GM12878 (cell line): ENCODE measurements around the gene GLT8D1. TPM values are rescaled to one million over a fixed set of nuclear protein-coding genes. Genes with fewer than 3 reads are reported as not detected.

ENCODE experiments used
- ATAC-seq: fragments of 200-7000 bp; cut with Tn5 transposase; 3 replicates; pipeline ENCODE4 v1.9.1; 2020; ENCODE audit warnings: mild to moderate bottlenecking, moderate library complexity
- BruUV-seq: library from RNA; stranded (reverse); fragments of 400-500 nt; replicated peaks from 2 replicates; lab custom pipeline; 2021; lab: Mats Ljungman, UMichigan
- CTCF ChIA-PET: fragments of 300-600 bp; sonication (Branson Sonifier 250); formaldehyde crosslinking; extraction: SDS; loops from one replicate; lab custom pipeline; 2021; ENCODE audit warnings: inconsistent platforms; lab: Yijun Ruan, JAX
- POLR2A ChIA-PET: fragments of 350-600 bp; formaldehyde crosslinking; extraction: SDS; loops from one replicate; lab custom pipeline; 2021; ENCODE audit warnings: inconsistent platforms; lab: Charles Lee
- RAD21 ChIA-PET: fragments of 300-600 bp; sonication (Branson Sonifier 250); formaldehyde crosslinking; loops from one replicate; lab custom pipeline; 2023; ENCODE audit warnings: antibody characterized with exemption; ENCODE audit not compliant: unreplicated experiment; lab: Charles Lee
- SMC1A ChIA-PET: fragments of 300-600 bp; sonication (Branson Sonifier 250); formaldehyde crosslinking; loops from one replicate; lab custom pipeline; 2023; ENCODE audit not compliant: unreplicated experiment, uncharacterized antibody; lab: Charles Lee
- DNase-seq: peaks from one replicate; pipeline ENCODE4 v3.0.0-alpha.2; 2011; ENCODE audit warnings: low read depth, low spot score
- FAIRE-seq: peaks from 3 replicates; lab custom pipeline; 2011; peaks lifted over from hg19 to GRCh38; lab: Jason Lieb, UNC
- H2AFZ ChIP-seq: 2 replicates; pipeline ENCODE4 v1.6.0; 2011; ENCODE audit warnings: low read depth, low read length, control low read depth; ENCODE audit not compliant: control insufficient read depth
- H3K27ac ChIP-seq: 2 replicates; pipeline ENCODE4 v1.5.1; 2011; ENCODE audit warnings: control low read depth; ENCODE audit not compliant: control insufficient read depth, insufficient read depth
- H3K27me3 ChIP-seq, 2 experiments: replicated peaks in 1 of 2; 2 replicates each; pipeline versions ENCODE4 v1.6.0 to v1.6.1; 2011; ENCODE audit warnings: low read length in 1 of 2; ENCODE audit not compliant: control insufficient read depth in 2 of 2, insufficient read depth in 2 of 2
- H3K36me3 ChIP-seq, 2 experiments: 2 replicates each; pipeline ENCODE4 v1.5.1; 2011; ENCODE audit warnings: low read length in 1 of 2; ENCODE audit not compliant: control insufficient read depth in 2 of 2, insufficient read depth in 2 of 2
- H3K4me1 ChIP-seq: 2 replicates; pipeline ENCODE4 v1.6.1; 2011; ENCODE audit warnings: mild to moderate bottlenecking, low read length, moderate library complexity, mixed read lengths; ENCODE audit not compliant: control insufficient read depth, insufficient read depth
- H3K4me2 ChIP-seq: 2 replicates; pipeline ENCODE4 v1.6.0; 2011; ENCODE audit warnings: control low read depth; ENCODE audit not compliant: control insufficient read depth, insufficient read depth
- H3K4me3 ChIP-seq: fragments of 200-600 bp; sonication (generic); 2 replicates; pipeline ENCODE4 v1.5.1; 2016
- H3K79me2 ChIP-seq: 2 replicates; pipeline ENCODE4 v1.6.0; 2011; ENCODE audit warnings: low read length; ENCODE audit not compliant: control insufficient read depth, insufficient read depth
- H3K9ac ChIP-seq: 2 replicates; pipeline ENCODE4 v1.8.0; 2011; ENCODE audit warnings: low read length, control low read depth, mixed read lengths; ENCODE audit not compliant: control insufficient read depth, insufficient read depth
- H3K9me3 ChIP-seq: replicated peaks from 3 replicates; pipeline ENCODE4 v1.5.1; 2011; ENCODE audit warnings: mild to moderate bottlenecking, low read length; ENCODE audit not compliant: control insufficient read depth, insufficient read depth
- H4K20me1 ChIP-seq: 2 replicates; pipeline ENCODE4 v1.6.0; 2011; ENCODE audit not compliant: control insufficient read depth, insufficient read depth
- DPF2 ChIP-seq: fragments of 450-650 bp; IDR thresholded peaks from 2 replicates; pipeline ENCODE4 v1.6.1; 2017; ENCODE audit warnings: mild to moderate bottlenecking
- E4F1 ChIP-seq: fragments of 450-650 bp; IDR thresholded peaks from 2 replicates; pipeline ENCODE4 v1.6.1; 2018; ENCODE audit warnings: borderline replicate concordance, mild to moderate bottlenecking; ENCODE audit not compliant: partially characterized antibody
- EGR1 ChIP-seq, 2 experiments: IDR thresholded peaks; 1 replicate in 1 of 2; 2 replicates in 1 of 2; pipeline ENCODE4 v1.6.1; 2011 to 2012; ENCODE audit warnings: low read depth in 2 of 2, low read length in 2 of 2, borderline replicate concordance in 1 of 2, mild to moderate bottlenecking in 1 of 2, moderate library complexity in 1 of 2
- GABPA ChIP-seq: IDR thresholded peaks from 2 replicates; pipeline ENCODE4 v1.6.1; 2014; ENCODE audit warnings: antibody characterized with exemption, low read depth, mild to moderate bottlenecking, inconsistent platforms
- NR2C1 ChIP-seq: fragments of 450-650 bp; IDR thresholded peaks from 2 replicates; pipeline ENCODE4 v1.6.1; 2017; ENCODE audit warnings: antibody characterized with exemption, mild to moderate bottlenecking, moderate library complexity
- PBX3 ChIP-seq: IDR thresholded peaks from 2 replicates; pipeline ENCODE4 v1.6.1; 2011; ENCODE audit warnings: mild to moderate bottlenecking, low read depth, low read length, moderate library complexity; ENCODE audit not compliant: insufficient replicate concordance
- PML ChIP-seq: IDR thresholded peaks from 2 replicates; pipeline ENCODE4 v1.6.1; 2012; ENCODE audit warnings: low read length, inconsistent platforms
- SUZ12 ChIP-seq: fragments of 200-600 bp; sonication (generic); IDR thresholded peaks from one replicate; pipeline ENCODE4 v1.6.1; 2018; ENCODE audit warnings: antibody characterized with exemption, mild to moderate bottlenecking; ENCODE audit not compliant: unreplicated experiment
- TARDBP ChIP-seq: IDR thresholded peaks from 2 replicates; pipeline ENCODE4 v1.6.1; 2016; ENCODE audit warnings: borderline replicate concordance
- TBL1XR1 ChIP-seq: IDR thresholded peaks from 2 replicates; pipeline ENCODE4 v1.6.1; 2012; ENCODE audit warnings: low read depth, low read length, improper control_type of control experiment
- ZBED1 ChIP-seq: IDR thresholded peaks from 2 replicates; pipeline ENCODE4 v1.6.1; 2016; ENCODE audit warnings: borderline replicate concordance
- WGBS: methylation state at CpG from one replicate; pipeline ENCODE4 v1.1.6; 2016; ENCODE audit warnings: low lambda C conversion rate; ENCODE audit not compliant: insufficient replicate concordance, insufficient coverage; ENCODE audit errors: missing lambda C conversion rate; 5-methylcytosine and 5-hydroxymethylcytosine counted together
- in situ Hi-C: fragments of 300-500 bp; cut with MboI; formaldehyde crosslinking; loops from 9 replicates; pipeline ENCODE4 v1.14.3; 2018; ENCODE audit warnings: mixed read lengths
- intact Hi-C: fragments of 100-400 bp; cut with micrococcal nuclease; formaldehyde crosslinking; loops from one replicate; pipeline ENCODE4 v1.14.2; 2022; ENCODE audit not compliant: unreplicated experiment
- polyA plus RNA-seq, 11 experiments: library from polyadenylated mRNA; depleted of rRNA in 4 of 11; unstranded in 6 of 11; stranded (reverse) in 5 of 11; fragments of >200 nt; fragmentation: Nextera tagmentation in 4 of 11; fragmentation: Illumina TruSeq in 1 of 11; extraction: Ambion mirVana in 4 of 11; extraction: Trizol in 1 of 11; gene quantifications; 1 replicate in 1 of 11; 2 replicates in 10 of 11; pipeline versions ENCODE4 v1.2.1 to v1.2.3, GENCODE V29; 2011 to 2016; ENCODE audit warnings: inconsistent platforms in 2 of 11, missing spikeins in 2 of 11, low read depth in 1 of 11
- total RNA-seq, 4 experiments: library from RNA; depleted of rRNA in 3 of 4; stranded (reverse); fragments of >200 nt in 3 of 4; fragmentation: Illumina TruSeq in 1 of 4; extraction: Trizol in 1 of 4; gene quantifications; 2 replicates each; pipeline versions ENCODE4 v1.2.1 to v1.2.3, GENCODE V29; 2013 to 2021
- TF ChIP-seq, protein P1 (sequence below): fragments of 450-650 bp; IDR thresholded peaks from 2 replicates; pipeline ENCODE4 v1.6.1; 2016; ENCODE audit warnings: mild to moderate bottlenecking

The GLT8D1 gene
- total and polyA plus RNA-seq, 10 of the 15 experiments (the other 5 are each of a cell fraction or from before 2014, with no cell fraction given): 25.3 to 73.4 (median 48.4) TPM

GRCh38 chr3:52754373-52754772 is 48.8 kb upstream of the GLT8D1 start:
- SMC1A ChIA-PET: no interaction called here
- FAIRE-seq: no peak
- no peak overlapping the region for H3K9ac ChIP-seq
- H3K36me3 ChIP-seq: no peaks in the 10 kb centered on the region; a peak in 3 of 4 replicates
- no peak overlapping the region for H3K27ac ChIP-seq
- TF ChIP-seq E4F1 (no peak), PML (no peak), GABPA (no peak), PBX3 (no peak), ZBED1 (no peak), EGR1 (IDR thresholded peaks at IDR 0.05; ENCODE audit: borderline replicate concordance in 1 of 2, low read depth in 2 of 2, low read length in 2 of 2) (no peak), TARDBP (no peak), DPF2 (no peak), NR2C1 (no peak), SUZ12 (no peak), TBL1XR1 (no peak)
- TF ChIP-seq, protein P1, sequence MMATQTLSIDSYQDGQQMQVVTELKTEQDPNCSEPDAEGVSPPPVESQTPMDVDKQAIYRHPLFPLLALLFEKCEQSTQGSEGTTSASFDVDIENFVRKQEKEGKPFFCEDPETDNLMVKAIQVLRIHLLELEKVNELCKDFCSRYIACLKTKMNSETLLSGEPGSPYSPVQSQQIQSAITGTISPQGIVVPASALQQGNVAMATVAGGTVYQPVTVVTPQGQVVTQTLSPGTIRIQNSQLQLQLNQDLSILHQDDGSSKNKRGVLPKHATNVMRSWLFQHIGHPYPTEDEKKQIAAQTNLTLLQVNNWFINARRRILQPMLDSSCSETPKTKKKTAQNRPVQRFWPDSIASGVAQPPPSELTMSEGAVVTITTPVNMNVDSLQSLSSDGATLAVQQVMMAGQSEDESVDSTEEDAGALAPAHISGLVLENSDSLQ: no peak
- H2AFZ ChIP-seq: no peak overlapping the region
- intact Hi-C loops (no loop called here), in situ Hi-C loops (no loop called here)
- no peak overlapping the region for H3K4me2 ChIP-seq
- H3K4me1 ChIP-seq: peaks cover 3% of the 10 kb centered on the region; the same call in 1 of the 2 replicates
- no peaks in the 10 kb centered on the region for H3K79me2 ChIP-seq
- no peaks in the 10 kb centered on the region for H4K20me1 ChIP-seq
- CTCF ChIA-PET: interaction anchor here (1.7 kb wide), 1 partner anchor 11 kb away, joined by 4 read pairs; no protein-coding TSS in a partner anchor
- DNase-seq: no peak
- POLR2A ChIA-PET: interaction anchor here (0.7 kb wide), 1 partner anchor 22 kb away, joined by 4 read pairs; no protein-coding TSS in a partner anchor
- RAD21 ChIA-PET: interaction anchor here (1.0 kb wide), 1 partner anchor 58 kb away, joined by 3 read pairs; no protein-coding TSS in a partner anchor
- no TSS peak for BruUV-seq
- ATAC-seq: no peak
- H3K27me3 ChIP-seq: no peaks in the 10 kb centered on the region
- 84% methylated on average over 4 of the region's 4 CpGs for WGBS
- H3K4me3 ChIP-seq: no peak overlapping the region
- H3K9me3 ChIP-seq: no peaks in the 10 kb centered on the region
